IMR-90 (cell line): ENCODE data around the gene ID2. TPM values are rescaled to one million over a fixed set of nuclear protein-coding genes. Genes with fewer than 3 reads are reported as not detected.

Source experiments
- ATAC-seq: fragments of 200-7000 bp; cut with Tn5 transposase; 2 replicates; pipeline ENCODE4 v1.9.1; 2020; ENCODE audit warnings: low read depth, mild to moderate bottlenecking, moderate library complexity
- BruUV-seq: library from RNA; stranded (reverse); fragments of 400-500 nt; replicated peaks from 2 replicates; lab custom pipeline; 2021; lab: Mats Ljungman, UMichigan
- CTCF ChIA-PET: fragments of 300-600 bp; formaldehyde crosslinking; extraction: SDS; loops from one replicate; lab custom pipeline; 2021; ENCODE audit warnings: antibody characterized with exemption; lab: Yijun Ruan, JAX
- POLR2A ChIA-PET: fragments of 300-600 bp; sonication (Branson Sonifier 250); formaldehyde crosslinking; loops from one replicate; lab custom pipeline; 2022; ENCODE audit warnings: antibody characterized with exemption; ENCODE audit not compliant: unreplicated experiment; lab: Charles Lee
- DNase-seq: peaks from one replicate; pipeline ENCODE4 v3.0.0; 2013
- H2AFZ ChIP-seq: replicated peaks from 2 replicates; pipeline ENCODE3; 2013; ENCODE audit warnings: low read length, mild to moderate bottlenecking; ENCODE audit not compliant: poor library complexity
- H2AK5ac ChIP-seq: 2 replicates; pipeline ENCODE4 v1.6.1; 2013; ENCODE audit warnings: low read depth, low read length, inconsistent platforms
- H2AK9ac ChIP-seq: replicated peaks from 2 replicates; pipeline ENCODE3; 2013; ENCODE audit warnings: mild to moderate bottlenecking, low read depth, low read length, moderate library complexity; ENCODE audit not compliant: poor library complexity
- H2BK120ac ChIP-seq: 2 replicates; pipeline ENCODE4 v1.6.1; 2013; ENCODE audit warnings: low read depth, low read length, inconsistent platforms
- H2BK15ac ChIP-seq: 3 replicates; pipeline ENCODE4 v1.6.1; 2013; ENCODE audit warnings: low read depth, low read length, inconsistent platforms
- H2BK20ac ChIP-seq: 2 replicates; pipeline ENCODE4 v1.6.1; 2013; ENCODE audit warnings: low read depth, mild to moderate bottlenecking, inconsistent platforms, low read length, moderate library complexity
- H2BK5ac ChIP-seq: 2 replicates; pipeline ENCODE4 v1.6.1; 2013; ENCODE audit warnings: mild to moderate bottlenecking, low read depth, low read length, inconsistent platforms; ENCODE audit not compliant: poor library complexity, severe bottlenecking
- H3K14ac ChIP-seq: replicated peaks from 2 replicates; pipeline ENCODE4 v1.6.1; 2013; ENCODE audit warnings: low read depth, low read length, inconsistent platforms
- H3K18ac ChIP-seq: 2 replicates; pipeline ENCODE4 v1.6.1; 2013; ENCODE audit warnings: low read depth, low read length, control low read depth
- H3K23ac ChIP-seq: 2 replicates; pipeline ENCODE4 v1.6.1; 2013; ENCODE audit warnings: low read depth, low read length, inconsistent platforms
- H3K27ac ChIP-seq: 2 replicates; pipeline ENCODE4 v1.5.1; 2013; ENCODE audit warnings: mild to moderate bottlenecking, control low read depth, low read length; ENCODE audit not compliant: insufficient read depth
- H3K27me3 ChIP-seq: 2 replicates; pipeline ENCODE4 v1.6.1; 2013; ENCODE audit warnings: low read length; ENCODE audit not compliant: control insufficient read depth, insufficient read depth
- H3K36me3 ChIP-seq: 2 replicates; pipeline ENCODE4 v1.6.1; 2013; ENCODE audit warnings: low read length, mixed read lengths; ENCODE audit not compliant: control insufficient read depth, insufficient read depth
- H3K4ac ChIP-seq: 2 replicates; pipeline ENCODE4 v1.6.1; 2013; ENCODE audit warnings: low read depth, low read length, inconsistent platforms
- H3K4me1 ChIP-seq: 2 replicates; pipeline ENCODE4 v1.6.1; 2013; ENCODE audit warnings: low read length, mixed read lengths; ENCODE audit not compliant: control insufficient read depth, insufficient read depth
- H3K4me2 ChIP-seq: 2 replicates; pipeline ENCODE4 v1.6.1; 2013; ENCODE audit warnings: low read depth, mild to moderate bottlenecking, control low read depth, low read length, moderate library complexity
- H3K4me3 ChIP-seq: 2 replicates; pipeline ENCODE4 v1.5.1; 2013; ENCODE audit warnings: low read depth, mild to moderate bottlenecking, control low read depth, low read length, moderate library complexity; ENCODE audit not compliant: insufficient read depth
- H3K56ac ChIP-seq: 2 replicates; pipeline ENCODE4 v1.6.1; 2013; ENCODE audit warnings: low read length, inconsistent platforms; ENCODE audit not compliant: insufficient read depth; ENCODE audit errors: extremely low read depth
- H3K79me1 ChIP-seq, 2 experiments: 2 replicates each; pipeline ENCODE4 v1.6.1; 2013; ENCODE audit warnings: low read length in 2 of 2, inconsistent platforms in 1 of 2, low read depth in 1 of 2
- H3K9ac ChIP-seq: 2 replicates; pipeline ENCODE4 v1.6.1; 2013; ENCODE audit warnings: low read depth, low read length, control low read depth
- H3K9me1 ChIP-seq: 2 replicates; pipeline ENCODE4 v1.6.1; 2013; ENCODE audit warnings: low read length, inconsistent platforms; ENCODE audit not compliant: insufficient read depth
- H3K9me3 ChIP-seq: 2 replicates; pipeline ENCODE4 v1.6.1; 2013; ENCODE audit warnings: low read length; ENCODE audit not compliant: control insufficient read depth, insufficient read depth
- H4K20me1 ChIP-seq: 2 replicates; pipeline ENCODE4 v1.6.1; 2013; ENCODE audit warnings: low read length, inconsistent platforms; ENCODE audit not compliant: insufficient read depth
- H4K5ac ChIP-seq: 2 replicates; pipeline ENCODE4 v1.6.1; 2013; ENCODE audit warnings: mild to moderate bottlenecking, low read depth, low read length, control low read depth
- H4K8ac ChIP-seq, 2 experiments: 2 replicates each; pipeline ENCODE4 v1.6.1; 2013; ENCODE audit warnings: low read depth in 2 of 2, low read length in 2 of 2, control low read depth in 1 of 2, inconsistent platforms in 1 of 2
- H4K91ac ChIP-seq: 2 replicates; pipeline ENCODE4 v1.6.1; 2013; ENCODE audit warnings: low read depth, low read length, inconsistent platforms; ENCODE audit not compliant: insufficient read depth
- CTCF ChIP-seq: conservative IDR thresholded peaks from 2 replicates; pipeline ENCODE4 v1.5.1; 2012; ENCODE audit warnings: mild to moderate bottlenecking, low read depth, low read length, improper control_type of control experiment
- MAFK ChIP-seq: IDR thresholded peaks from 2 replicates; pipeline ENCODE4 v1.6.1; 2012; ENCODE audit warnings: low read depth, low read length, improper control_type of control experiment
- POLR2A ChIP-seq: IDR thresholded peaks from 2 replicates; pipeline ENCODE4 v1.6.1; 2012; ENCODE audit warnings: mild to moderate bottlenecking, low read depth, low read length
- RFX5 ChIP-seq: IDR thresholded peaks from 2 replicates; pipeline ENCODE4 v1.8.0; 2012; ENCODE audit warnings: low read depth, mild to moderate bottlenecking, low read length, moderate library complexity
- whole genome bisulfite sequencing, 2 experiments: methylation state at CpG; one replicate each; pipeline versions ENCODE4 v1.1.5 to v1.1.7; 2013; ENCODE audit warnings: missing lambda C conversion rate in 2 of 2; ENCODE audit not compliant: insufficient read length in 1 of 2; ENCODE audit errors: extremely low coverage in 2 of 2; 5-methylcytosine and 5-hydroxymethylcytosine counted together
- dilution Hi-C: fragments of 300-500 bp; cut with HindIII; formaldehyde crosslinking; loops from one replicate; pipeline ENCODE4 v1.14.3; 2018; ENCODE audit warnings: low sequenced_read_pairs; ENCODE audit not compliant: unreplicated experiment
- in situ Hi-C: fragments of 300-500 bp; cut with MboI; formaldehyde crosslinking; loops from 3 replicates; pipeline ENCODE4 v1.14.3; 2019; ENCODE audit warnings: low sequenced_read_pairs, inconsistent platforms, mixed read lengths
- intact Hi-C: fragments of 100-400 bp; cut with micrococcal nuclease; formaldehyde crosslinking; loops from 2 replicates; pipeline ENCODE4 v1.10.0; 2022
- polyA plus RNA-seq, 3 experiments: library from polyadenylated mRNA; depleted of rRNA; stranded (reverse); fragments of >200 nt; gene quantifications; 2 replicates each; pipeline ENCODE4 v1.2.3, GENCODE V29; 2012; ENCODE audit warnings: low replicate concordance in 1 of 3
- total RNA-seq: library from RNA; depleted of rRNA; stranded (reverse); fragments of >200 nt; gene quantifications from 2 replicates; pipeline ENCODE4 v1.2.3, GENCODE V29; 2012

The ID2 gene
- total and polyA plus RNA-seq, 2 of the 4 experiments (the other 2 are of a cell fraction): 264 to 389 TPM

- no peak overlapping the region for H4K91ac ChIP-seq
- no peak overlapping the region for H2AK5ac ChIP-seq
- no peak overlapping the region for H2AFZ ChIP-seq
- no peak overlapping the region for H2BK15ac ChIP-seq
- no peak overlapping the region for H3K56ac ChIP-seq
- WGBS, 2 experiments: no CpG with 5 or more reads among the region's 3 CpGs
- H2AK9ac ChIP-seq: no peak overlapping the region
- H3K36me3 ChIP-seq: no peaks in the 10 kb centered on the region
- DNase-seq (no peak), ATAC-seq (no peak)
- H3K4ac ChIP-seq: no peak overlapping the region
- H2BK20ac ChIP-seq: no peak overlapping the region
- in situ Hi-C loops (loop anchor here (10.0 kb wide), 1 partner anchor 127 kb away; no protein-coding TSS in a partner anchor), intact Hi-C loops (no loop called here), dilution Hi-C loops (no loop called here)
- peaks cover 4% of the 10 kb centered on the region for H3K9me3 ChIP-seq
- H3K18ac ChIP-seq: no peak overlapping the region
- no TSS peak for BruUV-seq
- H3K27me3 ChIP-seq: no peaks in the 10 kb centered on the region
- no peak for TF ChIP-seq RFX5
- TF ChIP-seq POLR2A: no peak
- no peak for TF ChIP-seq MAFK
- TF ChIP-seq CTCF: no peak
- H3K4me1 ChIP-seq: peaks cover 11% of the 10 kb centered on the region
- no peak overlapping the region for H3K27ac ChIP-seq
- ChIA-PET CTCF (interaction anchor here (0.6 kb wide), 1 partner anchor 1096 kb away, joined by 3 read pairs; no protein-coding TSS in a partner anchor), POLR2A (no interaction called here)
- no peaks in the 10 kb centered on the region for H4K20me1 ChIP-seq
- no peak overlapping the region for H4K8ac ChIP-seq
- no peak overlapping the region for H3K23ac ChIP-seq
- no peak overlapping the region for H2BK5ac ChIP-seq
- H3K4me3 ChIP-seq: no peak overlapping the region
- H3K9ac ChIP-seq: no peak overlapping the region
- no peak overlapping the region for H4K5ac ChIP-seq
- H3K14ac ChIP-seq: no peak overlapping the region
- no peaks in the 10 kb centered on the region for H3K9me1 ChIP-seq
- H2BK120ac ChIP-seq: no peak overlapping the region
- no peak overlapping the region for H3K4me2 ChIP-seq
- no peaks in the 10 kb centered on the region for H3K79me1 ChIP-seq
These were observed 10.1 kb upstream of the ID2 start for GRCh38 chr2:8671802-8672201.
